GM19328 (cell line): Measurements from ENCODE around the gene TSSK3.
"Not testable (repeated sequence)": the region's sequence is repeated elsewhere in the genome, so short reads cannot be mapped to it uniquely, and the experiment has no call there.

Experiments used
- ATAC-seq: cut with Tn5 transposase; IDR thresholded peaks from one replicate; pipeline ENCODE4 v1.9.1; 2021; ENCODE audit warnings: mild to moderate bottlenecking, moderate library complexity; ENCODE audit not compliant: unreplicated experiment

TSSK3 gene

DNA sequence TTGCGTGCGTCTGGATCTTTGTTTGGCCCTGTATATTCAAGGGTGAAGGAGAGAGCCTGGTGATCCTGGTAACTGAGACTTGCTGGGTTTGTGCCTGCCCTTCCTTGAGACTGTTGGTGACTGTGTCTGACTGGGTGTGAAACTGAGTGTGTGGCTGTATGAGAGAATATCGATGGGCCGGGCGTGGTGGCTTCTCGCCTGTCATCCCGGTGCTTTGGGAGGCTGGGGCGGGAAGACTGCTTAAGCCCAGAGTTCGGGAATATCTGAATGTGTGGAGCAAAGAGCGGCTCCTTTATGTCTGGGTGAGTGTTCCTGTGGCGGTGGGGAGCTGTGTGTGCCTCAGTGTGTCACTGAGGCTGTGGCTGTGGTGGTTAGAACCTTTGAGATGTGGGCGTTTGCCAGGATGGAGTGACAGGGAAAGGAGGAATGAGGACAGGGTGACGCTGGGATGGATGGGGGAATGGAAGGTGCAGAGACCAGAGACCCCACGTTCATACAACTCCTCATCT, 23.6 kb upstream of the TSSK3 start:
- ATAC-seq = no peak

DNA sequence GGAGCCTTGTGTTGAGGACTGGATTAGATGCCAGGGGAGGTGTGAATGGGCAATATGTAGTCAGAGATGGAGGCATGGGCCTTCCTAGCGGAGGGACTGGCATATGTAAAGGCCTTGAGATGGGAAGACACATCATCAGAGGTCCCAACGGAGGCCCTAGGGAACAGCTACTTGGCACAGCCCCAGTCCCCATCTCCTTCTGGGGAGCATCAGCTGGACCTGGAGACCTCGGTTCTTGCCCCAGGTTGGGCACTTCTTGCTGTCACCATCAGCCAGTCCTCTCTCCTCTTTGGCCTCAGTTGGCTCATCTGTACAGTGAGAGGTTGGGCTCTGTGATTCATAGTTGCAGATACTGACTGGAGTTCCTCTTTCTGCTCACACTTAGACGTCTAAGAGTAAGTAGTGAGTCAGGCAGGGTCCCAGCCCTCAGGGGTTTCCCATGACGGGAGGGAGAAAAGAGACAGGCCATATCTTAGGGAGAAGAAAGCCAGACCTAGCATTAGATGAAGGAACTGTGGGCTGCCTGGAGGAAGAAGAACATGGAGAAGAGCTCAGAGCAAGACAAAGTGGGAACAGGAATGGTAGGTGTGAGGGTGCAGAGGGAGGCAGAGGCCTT, 22.9 kb upstream of the TSSK3 start:
- no peak for ATAC-seq

DNA sequence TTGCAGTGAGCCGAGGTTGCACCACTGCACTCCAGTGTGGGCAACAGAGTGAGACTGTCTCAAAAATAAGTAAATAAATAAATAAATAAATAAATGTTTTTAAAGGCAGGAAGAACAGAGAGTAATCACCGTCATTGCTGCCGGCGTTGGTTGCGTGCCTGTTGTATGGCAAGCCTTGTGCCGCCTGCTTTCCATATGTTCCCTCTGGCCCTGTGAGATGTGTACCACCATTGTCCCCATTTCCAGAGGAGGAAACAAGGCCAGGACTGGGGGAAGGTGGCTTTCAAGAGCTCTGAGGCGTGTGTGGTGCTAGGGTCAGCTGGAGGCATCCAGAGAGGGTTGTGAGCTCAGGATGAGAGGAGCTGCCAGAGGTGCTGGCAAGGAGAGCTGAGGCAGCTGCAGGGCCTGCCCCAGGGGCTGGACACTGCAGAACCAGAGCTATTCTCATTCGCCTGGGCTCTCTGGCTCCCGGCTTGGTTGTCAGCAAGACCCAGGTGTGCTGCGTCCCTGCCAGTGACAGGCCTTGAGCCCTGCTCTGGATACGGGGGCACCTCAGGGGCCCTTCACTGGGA, 21.1 kb upstream of the TSSK3 start:
- no peak for ATAC-seq

DNA sequence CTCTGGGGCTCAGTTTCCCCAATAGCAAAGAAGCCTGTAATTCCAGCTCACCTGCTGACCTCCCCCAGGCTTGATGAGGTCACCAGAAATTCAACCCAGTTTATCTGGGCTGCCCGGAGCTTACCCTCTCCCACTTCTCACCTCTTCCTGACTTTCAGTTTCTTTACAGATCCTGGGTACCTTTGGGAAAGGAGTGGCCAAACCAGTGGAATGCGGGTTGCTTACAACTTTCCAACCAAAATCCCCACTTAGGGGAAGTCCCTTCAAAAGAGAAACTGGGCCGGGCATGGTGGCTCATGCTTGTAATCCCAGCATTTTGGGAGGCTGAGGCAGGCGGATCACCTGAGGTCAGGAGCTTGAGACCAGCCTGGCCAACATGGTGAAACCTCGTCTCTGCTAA, 20.4 kb upstream of the TSSK3 start:
- ATAC-seq = no peak

DNA sequence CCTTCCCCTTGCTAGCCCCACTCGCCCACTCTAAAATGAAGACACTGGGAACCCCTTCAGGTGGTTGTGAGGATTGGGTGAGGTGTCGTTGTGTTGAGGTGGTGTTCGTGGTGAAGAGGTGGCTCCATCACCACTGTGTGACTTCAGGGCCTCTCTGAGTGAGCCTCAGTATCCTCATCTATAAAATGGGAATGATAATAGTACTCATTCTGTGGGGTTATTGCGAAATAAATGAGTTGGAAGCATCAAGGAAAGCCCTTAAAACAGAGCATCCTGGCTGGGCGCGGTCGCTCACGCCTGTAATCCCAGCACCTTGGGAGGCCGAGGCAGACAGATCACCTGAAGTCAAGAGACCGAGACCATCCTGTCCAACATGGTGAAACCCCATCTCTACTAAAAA, 19.6 kb upstream of the TSSK3 start:
- no peak for ATAC-seq

DNA sequence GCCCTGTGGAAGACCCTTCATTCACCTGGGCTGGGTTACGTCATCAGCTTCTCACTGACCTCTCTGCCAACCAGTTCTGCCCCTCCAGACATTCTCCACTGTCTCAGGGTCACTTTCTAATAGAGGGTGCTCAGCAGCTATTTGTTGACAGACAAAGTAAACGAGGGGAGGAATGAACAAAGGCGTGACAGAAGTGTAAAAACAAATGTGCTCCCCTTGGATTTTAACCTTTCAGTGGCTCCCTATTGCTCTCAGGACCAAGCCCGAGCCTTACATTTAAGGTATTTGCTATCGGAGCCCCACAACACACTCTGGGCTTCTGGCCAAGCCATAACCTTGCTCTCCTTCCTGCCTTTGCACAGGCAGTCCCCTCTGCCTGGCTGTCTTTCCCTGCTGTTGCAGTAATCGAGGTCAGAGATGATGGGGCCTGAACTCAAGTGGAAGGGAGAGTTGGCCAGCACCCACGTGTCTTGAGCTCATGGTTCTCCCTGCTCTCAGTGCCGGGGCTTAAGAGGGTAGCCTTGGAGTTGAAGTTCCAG, 17.0 kb upstream of the TSSK3 start:
- no peak for ATAC-seq

DNA sequence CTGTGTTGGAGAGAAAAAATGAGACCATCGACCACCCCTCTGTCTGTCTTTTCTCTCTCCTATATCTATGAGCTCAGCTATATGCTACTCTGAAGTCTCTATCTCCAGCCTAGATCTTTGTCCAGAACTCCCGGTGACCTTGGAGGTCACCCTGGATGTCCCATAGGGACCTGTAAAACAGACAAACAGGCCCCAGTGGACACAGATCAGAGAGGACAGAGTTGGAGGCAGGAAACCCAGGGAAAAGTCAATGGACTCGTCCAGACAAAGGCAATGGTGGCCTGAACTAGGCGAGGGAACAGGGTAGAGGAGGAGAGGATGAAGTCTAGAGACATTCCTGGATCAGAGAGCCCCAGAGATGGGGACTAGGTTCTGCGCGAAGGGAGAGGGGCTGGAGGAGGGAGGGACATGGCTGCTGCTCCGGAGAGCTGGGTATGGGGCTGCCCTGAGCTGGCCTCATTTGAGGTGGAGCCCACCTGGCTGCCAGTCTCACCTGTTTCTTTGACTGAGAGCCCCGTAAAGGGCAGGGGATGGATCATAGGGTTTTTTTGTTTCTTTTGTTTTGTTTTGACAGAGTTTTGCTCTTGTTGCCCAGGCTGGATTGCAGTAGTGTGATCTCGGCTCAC, 15.7 kb upstream of the TSSK3 start:
- no peak for ATAC-seq

DNA sequence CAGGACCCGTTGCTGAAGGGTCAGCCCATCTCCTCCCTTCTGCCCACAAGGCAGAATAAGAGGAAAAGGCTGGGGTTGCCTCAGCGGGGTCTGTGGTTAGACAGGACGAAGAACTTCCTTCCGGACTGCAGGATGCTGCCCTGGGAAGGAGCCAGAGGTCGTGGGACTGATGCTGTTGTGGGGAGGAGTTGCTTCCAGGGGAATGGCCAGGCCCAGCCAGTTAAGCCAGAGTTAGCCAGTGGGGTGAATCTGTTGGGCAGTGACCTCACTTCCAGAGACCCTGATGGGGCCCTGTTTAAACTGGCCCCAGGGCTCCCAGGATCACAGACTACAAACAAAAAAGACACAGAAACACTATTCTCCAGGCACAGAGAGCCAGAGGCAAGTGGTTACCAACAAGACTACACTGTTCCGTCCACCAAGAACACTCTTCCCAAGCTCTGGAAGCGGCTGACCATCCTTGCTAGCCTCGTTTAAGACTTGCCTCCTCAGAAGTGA, 13.1 kb upstream of the TSSK3 start:
- ATAC-seq = no peak

DNA sequence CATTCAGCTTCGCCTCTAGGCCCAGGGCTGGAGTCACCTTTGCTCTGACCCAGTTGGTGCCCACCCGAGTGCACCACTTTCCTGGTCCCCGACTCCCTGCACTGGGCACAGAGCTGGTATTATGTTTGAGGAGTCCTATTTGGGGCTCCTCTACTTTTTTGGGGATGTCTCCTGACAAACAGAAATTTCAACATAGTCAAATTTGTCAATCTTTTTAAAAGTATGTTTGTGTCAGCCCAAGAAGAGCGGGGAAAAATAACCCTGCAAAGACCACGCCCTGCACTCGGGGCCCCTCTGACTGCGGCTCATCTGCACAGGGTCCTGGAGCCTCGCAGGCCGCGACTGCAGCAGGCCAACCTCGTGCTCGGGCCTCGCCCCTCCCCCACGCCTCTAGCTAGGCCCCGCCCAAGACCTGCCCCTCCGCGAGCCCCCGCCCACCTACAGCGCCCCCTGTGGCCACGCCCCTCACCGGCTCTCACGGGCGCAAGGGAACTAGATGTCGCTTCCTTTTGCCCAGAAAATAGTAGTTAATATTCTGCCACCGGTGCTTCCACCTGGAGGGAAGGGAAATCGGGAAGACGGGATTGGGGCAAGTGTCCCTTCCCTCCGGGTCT, 11.4 kb upstream of the TSSK3 start:
- ATAC-seq = peak; percentile 41

DNA sequence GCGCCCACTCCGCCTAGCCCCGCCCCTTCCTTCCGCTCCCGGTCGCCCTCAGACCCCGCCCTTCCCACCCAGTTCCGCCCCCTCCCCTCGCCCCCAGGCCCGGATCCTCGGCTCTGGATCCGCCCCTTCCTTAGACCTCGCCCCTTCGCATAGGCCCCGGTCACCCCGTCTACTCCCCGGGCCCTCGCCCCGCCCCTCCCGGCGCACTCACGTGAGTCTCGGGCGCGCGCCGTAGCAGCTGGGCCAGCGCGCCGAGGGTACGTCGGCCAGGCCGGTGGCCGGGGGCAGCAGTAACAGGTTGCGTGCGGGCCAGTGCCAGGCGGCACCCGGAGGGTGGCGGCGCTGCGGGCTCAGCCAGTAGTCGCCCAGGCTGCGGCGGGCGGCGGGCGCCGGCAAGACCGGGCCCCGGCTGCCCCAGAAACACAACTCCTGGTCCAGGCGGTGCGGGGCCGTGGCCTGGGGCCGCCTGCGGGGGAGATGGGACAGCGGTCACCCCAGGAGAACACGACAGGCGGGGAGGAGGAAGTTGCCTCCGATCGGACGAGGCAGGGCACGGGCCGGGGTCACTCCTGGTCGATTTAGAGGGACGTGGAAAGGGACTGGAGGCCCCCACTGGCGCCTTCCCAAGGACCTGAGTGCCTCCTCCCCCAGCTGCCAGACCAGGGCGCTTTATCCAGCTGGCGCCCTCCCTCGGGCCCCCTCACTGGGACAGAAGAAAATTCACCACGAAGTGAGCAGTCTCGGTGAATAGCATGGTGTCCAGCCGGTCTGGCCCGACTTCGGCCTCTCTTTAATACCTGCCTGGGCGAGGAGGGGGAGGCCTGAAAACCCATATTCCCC, 10.7 kb upstream of the TSSK3 start:
- peak; percentile 83 for ATAC-seq

DNA sequence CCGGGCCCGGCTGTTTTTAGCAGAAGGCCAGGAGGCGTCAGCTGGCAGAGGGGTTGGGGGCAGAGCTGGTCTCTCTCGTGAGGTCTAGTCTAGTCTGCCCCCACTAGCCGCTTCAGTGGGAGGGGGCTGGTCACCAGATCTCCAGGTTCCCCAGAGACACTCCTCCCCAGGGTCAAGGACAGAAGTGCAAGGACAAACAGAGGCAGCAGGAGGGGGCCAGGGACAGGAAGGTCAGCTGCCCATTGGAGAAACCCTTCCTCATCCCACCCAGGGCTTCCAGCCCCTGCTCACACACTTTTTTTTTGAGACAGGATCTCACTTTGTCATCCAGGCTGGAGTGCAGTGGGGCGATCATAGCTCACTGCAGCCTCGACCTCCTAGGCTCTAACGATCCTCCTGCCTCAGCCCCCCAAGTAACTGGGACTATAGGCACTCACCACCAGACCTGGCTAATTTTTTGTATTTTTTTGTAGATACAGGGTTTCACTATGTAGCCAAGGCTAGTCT, 10.0 kb upstream of the TSSK3 start:
- ATAC-seq = no peak

DNA sequence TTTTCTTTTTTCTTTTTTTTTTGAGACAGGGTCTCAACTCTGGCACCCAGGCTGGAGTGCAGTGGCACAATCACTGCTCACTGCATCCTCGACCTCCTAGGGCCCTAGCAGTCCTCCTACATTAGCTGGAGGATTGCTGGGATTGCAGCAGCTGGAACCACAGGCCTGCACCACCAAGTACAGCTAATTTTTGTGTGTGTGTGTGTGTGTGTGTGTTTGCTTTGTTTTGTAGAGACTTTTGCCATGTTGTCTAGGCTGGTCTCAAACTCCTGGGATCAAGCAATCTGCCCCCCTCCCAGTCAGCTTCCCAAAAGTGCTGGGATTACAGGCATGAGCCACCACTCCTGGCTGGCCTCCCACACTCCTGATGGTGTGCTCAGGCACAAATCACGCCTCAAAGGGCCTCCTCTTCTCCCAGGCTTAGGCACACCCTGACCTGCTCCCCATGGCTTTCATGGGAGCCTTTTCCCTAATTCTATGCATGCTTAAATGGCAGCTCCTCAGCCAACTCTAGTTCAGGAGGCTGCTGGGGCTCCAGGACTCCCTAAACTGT, 9.4 kb upstream of the TSSK3 start:
- ATAC-seq = no peak

DNA sequence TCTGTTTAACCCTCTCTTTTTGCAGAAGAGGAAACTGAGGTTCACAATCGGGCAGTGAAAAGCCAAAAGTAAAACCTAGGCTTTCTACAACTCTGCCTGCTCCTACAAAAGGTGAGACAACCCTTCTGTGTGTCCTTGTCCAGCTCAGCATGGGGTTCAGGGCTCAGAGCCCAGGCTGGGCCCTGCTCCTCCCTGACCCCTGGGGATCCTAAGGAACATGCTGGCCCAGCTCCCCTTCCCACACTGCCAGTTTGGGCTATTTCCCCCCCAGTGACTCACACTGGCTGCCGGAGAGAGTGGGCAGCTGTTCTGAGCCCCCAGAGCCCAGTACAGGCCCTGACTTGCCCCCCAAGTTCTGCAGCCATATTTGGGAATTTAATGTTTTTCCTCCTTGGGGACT, 8.9 kb upstream of the TSSK3 start:
- no peak for ATAC-seq

DNA sequence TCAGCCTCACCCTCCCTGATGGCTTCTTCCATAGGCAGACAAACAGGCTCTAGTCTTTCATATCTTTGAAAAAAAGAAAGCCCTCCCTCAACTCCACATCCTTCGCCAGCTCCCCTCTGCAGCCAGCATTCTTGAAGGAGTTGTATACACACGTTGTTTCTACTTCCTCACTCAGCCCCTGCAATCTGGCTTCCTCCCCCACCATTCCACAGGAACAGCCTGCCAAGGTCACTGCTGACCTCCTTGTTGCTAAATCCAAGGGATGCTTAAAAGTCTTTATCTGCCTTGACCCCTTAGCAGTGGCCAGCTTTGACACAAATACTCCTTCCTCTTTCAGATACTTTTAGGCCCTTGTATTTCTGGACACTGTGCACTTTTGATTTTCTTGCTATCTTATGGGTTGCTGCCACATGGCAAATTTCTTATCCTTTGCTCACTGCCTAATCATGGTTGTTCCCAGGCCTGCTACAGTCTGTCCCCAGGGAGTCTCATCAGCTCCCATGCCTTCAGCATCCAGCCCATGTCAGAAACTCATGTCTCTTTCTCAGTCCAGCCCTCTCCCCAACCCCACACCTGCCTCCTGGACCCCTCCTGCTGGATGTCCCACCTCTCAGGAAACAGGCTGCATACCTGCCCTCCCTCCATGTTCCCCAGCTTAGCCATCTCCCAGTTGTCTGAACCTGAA, 8.3 kb upstream of the TSSK3 start:
- ATAC-seq = no peak

DNA sequence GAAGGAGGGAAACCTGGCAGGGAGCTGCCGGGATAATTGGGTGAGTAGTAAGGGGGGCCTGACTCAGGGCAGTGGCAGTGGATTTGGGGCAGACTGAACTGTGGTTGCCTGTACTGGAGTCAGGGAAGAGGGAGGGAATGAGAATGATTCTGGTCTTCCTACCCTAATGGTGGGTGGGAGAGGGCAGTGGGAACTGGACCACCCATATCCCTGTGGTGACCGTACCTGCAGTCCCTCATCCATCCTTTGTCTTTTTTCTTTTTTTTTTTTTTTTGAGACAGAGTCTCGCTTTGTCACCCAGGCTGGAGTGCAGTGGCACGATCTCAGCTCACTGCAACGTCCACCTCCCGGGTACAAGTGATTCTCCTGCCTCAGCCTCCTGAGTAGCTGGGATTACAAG, 6.6 kb upstream of the TSSK3 start:
- ATAC-seq = not testable (repeated sequence)

DNA sequence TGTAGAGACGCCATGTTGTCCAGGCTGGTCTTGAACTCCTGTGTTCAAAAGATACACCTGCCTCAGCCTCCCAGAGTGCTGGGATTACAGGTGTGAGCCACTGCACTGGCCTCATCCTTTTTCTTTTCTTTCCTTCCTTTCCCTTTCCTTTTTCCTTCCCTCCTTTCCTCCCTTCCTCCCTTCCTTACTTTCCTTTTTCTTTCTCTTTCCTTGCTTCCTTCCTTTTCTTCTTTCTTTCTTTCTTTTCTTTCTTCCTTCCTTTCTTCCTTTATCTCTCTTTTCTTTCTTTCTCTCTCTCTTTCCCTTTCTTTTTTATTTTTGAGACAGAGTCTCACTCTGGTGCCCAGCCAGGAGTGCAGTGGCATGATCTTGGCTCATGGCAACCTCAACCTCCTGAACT, 5.9 kb upstream of the TSSK3 start:
- no peak for ATAC-seq

DNA sequence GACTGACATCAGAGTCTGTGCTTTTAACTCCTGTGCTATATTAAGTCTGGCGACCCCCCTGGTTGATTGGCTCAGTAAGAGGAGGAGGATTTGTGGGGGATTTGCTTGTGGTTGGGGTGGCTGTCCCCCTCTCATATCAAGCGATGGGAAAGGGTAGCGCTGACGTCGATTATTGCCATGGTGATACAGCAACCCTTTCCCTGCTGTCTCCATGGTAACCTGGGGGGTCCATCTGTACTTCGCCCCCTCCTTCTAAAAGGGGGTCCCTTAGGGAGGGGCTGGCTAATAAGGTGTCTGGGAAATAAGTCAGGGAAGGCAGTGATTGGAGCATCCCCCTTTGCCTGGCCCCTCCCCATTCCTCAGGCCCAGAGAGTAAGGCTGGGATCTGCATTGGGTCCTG, 4.7 kb upstream of the TSSK3 start:
- ATAC-seq = no peak

DNA sequence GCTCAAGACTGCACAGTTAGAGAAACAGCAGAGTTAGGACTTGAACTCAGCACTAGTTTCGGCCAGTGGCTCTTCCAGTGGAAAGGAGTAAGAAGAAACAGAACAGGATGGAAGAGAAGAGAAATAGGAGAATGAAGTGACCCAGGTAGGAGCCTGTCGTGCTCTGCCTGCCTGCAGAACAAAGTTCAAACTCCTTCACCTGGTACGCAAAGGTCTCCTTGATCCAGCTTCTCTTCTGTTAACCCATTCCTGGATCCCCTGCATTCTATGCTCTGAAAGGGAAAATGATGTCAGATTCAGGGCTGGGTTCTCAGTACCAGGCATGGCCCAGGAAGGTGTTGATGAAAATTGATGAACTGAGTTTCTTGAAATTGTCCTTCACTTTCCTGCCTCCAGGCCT, 3.9 kb upstream of the TSSK3 start:
- no peak for ATAC-seq

DNA sequence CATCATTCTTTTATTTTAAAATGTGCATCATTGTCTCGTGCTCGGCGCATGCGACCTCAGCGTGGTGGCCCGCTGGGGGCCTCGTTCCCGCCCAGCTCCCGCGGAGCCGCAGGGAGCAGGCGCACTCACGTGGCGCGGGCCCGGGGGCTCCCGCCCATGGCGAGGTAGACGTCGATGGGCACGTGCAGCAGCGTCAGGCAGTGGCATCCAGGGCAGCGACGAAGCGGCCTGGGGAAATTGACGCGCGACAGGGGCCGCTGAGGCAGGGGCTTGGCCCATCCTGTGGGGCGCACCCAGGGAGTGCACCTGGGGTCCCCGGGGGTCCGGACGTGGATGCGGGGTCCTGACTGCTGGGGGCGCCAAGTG, 1.0 kb upstream of the TSSK3 start:
- ATAC-seq = no peak
